ENCODE results near the gene COQ8A.
A peak's percentile ranks its signal among the peaks of the same experiment; 100 is the strongest.
"Not testable (repeated sequence)": the region's sequence is repeated elsewhere in the genome, so short reads cannot be mapped to it uniquely, and the experiment has no call there.

The COQ8A gene

GRCh38 chr1:226929260-226930111, 10.6 kb upstream of the COQ8A start:
- not testable (repeated sequence) for DNase-seq (ENCODE audit: low spot score)

- no peak for DNase-seq (ENCODE audit: low spot score)
These were observed 5.4 kb upstream of the COQ8A start for GRCh38 chr1:226934483-226935237.

- DNase-seq (ENCODE audit: low spot score), result no peak
These were observed 2.0 kb upstream of the COQ8A start for GRCh38 chr1:226937940-226938725.

GRCh38 chr1:226938903-226939437, 1.1 kb upstream of the COQ8A start:
- DNase-seq (ENCODE audit: low spot score), result peak; percentile 30

- DNase-seq (ENCODE audit: low spot score), result peak; percentile 69
These were observed 561 bp upstream of the COQ8A start for GRCh38 chr1:226939438-226940028.

GRCh38 chr1:226940806-226941067, 643 bp downstream of the COQ8A start:
- DNase-seq (ENCODE audit: low spot score), result no peak

- DNase-seq (ENCODE audit: low spot score), result no peak
These were observed 2.3 kb downstream of the COQ8A start for GRCh38 chr1:226942392-226942791.

- no peak for DNase-seq (ENCODE audit: low spot score)
These were observed 3.1 kb downstream of the COQ8A start for GRCh38 chr1:226943156-226943555.

GRCh38 chr1:226943927-226944326, 3.8 kb downstream of the COQ8A start:
- no peak for DNase-seq (ENCODE audit: low spot score)

GRCh38 chr1:226945106-226945857, 5.2 kb downstream of the COQ8A start:
- DNase-seq (ENCODE audit: low spot score), result no peak

- no peak for DNase-seq (ENCODE audit: low spot score)
These were observed 5.8 kb downstream of the COQ8A start for GRCh38 chr1:226945858-226946245.

GRCh38 chr1:226946285-226946684, 6.2 kb downstream of the COQ8A start:
- no peak for DNase-seq (ENCODE audit: low spot score)

GRCh38 chr1:226946841-226947240, 6.7 kb downstream of the COQ8A start:
- no peak for DNase-seq (ENCODE audit: low spot score)

GRCh38 chr1:226948051-226948450, 8.0 kb downstream of the COQ8A start:
- no peak for DNase-seq (ENCODE audit: low spot score)

GRCh38 chr1:226948480-226948879, 8.4 kb downstream of the COQ8A start:
- DNase-seq (ENCODE audit: low spot score), result no peak

- no peak for DNase-seq (ENCODE audit: low spot score)
These were observed 8.9 kb downstream of the COQ8A start for GRCh38 chr1:226948996-226949395.

GRCh38 chr1:226949401-226949800, 9.3 kb downstream of the COQ8A start:
- DNase-seq (ENCODE audit: low spot score), result no peak

GRCh38 chr1:226950316-226950715, 10.2 kb downstream of the COQ8A start:
- DNase-seq (ENCODE audit: low spot score), result no peak

- no peak for DNase-seq (ENCODE audit: low spot score)
These were observed 10.8 kb downstream of the COQ8A start for GRCh38 chr1:226950871-226951270.

GRCh38 chr1:226951286-226952117, 11.4 kb downstream of the COQ8A start:
- DNase-seq (ENCODE audit: low spot score), result no peak

- no peak for DNase-seq (ENCODE audit: low spot score)
These were observed 12.0 kb downstream of the COQ8A start for GRCh38 chr1:226952118-226952441.

All from GM03348 (cell line).